ENCODE measurements around the gene MAN2B1.
"Not testable (repeated sequence)": the region's sequence is repeated elsewhere in the genome, so short reads cannot be mapped to it uniquely, and the experiment has no call there.

Gene MAN2B1

GRCh38 chr19:12666265-12667048 is at the start of gene MAN2B1, which contains the start of gene WDR83:
Gene MAN2B1, minus strand, starts transcription at chr19:12666742. Its CDS starts 41 bp downstream, at chr19:12666701.
Gene WDR83, plus strand, starts transcription at chr19:12666807. Its CDS starts 2,984 bp downstream, at chr19:12669791.
- in situ Hi-C loops (cut with MboI; ENCODE audit: low sequenced_read_pairs, unreplicated experiment), result no loop called here
- DNase-seq (ENCODE audit: low spot score), result peak; percentile 95
- no peak for TF ChIP-seq CTCF (IDR thresholded peaks at IDR 0.05; ENCODE audit: borderline replicate concordance, control extremely low read depth, extremely low read depth, insufficient read depth, missing control alignments)

DNA sequence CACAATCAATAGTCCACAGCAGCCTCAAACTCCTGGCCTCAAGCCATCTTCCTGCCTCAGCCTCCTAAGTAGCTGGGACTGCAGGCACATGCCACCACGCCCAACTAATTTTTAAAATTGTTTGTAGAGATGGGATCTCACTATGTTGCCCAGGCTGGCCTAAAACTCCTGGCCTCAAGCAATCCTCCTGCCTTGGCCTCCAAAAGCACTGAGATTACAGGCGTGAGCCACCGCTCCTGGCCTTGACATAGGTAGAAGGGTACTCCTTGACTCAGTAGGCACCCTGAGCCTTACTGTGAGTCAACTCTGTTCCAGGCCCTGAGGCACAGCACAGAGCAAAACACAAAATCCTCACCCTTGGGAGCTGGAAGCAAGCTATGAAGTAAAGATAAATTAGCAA is 49.4 kb upstream of the MAN2B1 start:
- DNase-seq (ENCODE audit: low spot score), result no peak
- in situ Hi-C loops (cut with MboI; ENCODE audit: low sequenced_read_pairs, unreplicated experiment), result no loop called here
- no peak for TF ChIP-seq CTCF (IDR thresholded peaks at IDR 0.05; ENCODE audit: borderline replicate concordance, control extremely low read depth, extremely low read depth, insufficient read depth, missing control alignments)

DNA sequence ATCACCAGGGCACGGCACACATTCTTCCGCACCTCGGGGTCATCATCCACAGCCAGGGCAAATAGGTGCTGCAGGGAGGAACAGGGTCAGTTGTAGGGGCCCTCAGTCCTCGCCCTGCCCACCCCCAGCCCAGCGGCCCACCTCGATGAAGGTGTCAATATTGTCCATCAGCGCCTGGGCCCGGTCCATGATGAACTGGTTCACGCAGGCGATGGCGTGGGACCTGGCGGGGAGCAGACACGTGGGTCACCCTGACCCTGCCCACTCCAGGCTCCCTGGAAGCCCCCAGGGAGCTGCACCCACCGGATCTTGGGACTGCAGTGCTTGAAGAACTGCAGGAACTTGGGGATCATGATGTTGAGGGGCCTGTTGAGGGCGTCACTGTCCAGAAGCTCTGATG is 48.6 kb upstream of the MAN2B1 start:
- in situ Hi-C loops (cut with MboI; ENCODE audit: low sequenced_read_pairs, unreplicated experiment), result no loop called here
- no peak for DNase-seq (ENCODE audit: low spot score)
- TF ChIP-seq CTCF (IDR thresholded peaks at IDR 0.05; ENCODE audit: borderline replicate concordance, control extremely low read depth, extremely low read depth, insufficient read depth, missing control alignments), result no peak

DNA sequence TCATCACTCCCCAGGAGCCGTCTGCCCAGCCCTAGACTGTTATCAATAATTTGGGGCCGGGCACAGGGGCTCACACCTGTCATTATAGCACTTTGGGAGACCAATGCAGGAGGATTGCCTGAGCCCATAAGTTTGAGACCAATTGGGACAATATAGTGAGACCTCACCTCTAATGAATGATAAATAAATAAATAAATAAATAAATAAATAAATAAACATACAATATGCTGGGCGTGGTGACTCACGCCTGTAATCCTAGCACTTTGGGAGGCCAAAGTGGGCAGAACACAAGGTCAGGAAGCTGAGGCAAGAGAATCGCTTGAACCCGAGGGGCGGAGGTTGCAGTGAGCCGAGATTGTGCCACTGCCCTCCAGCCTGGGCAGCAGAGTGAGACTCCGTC is 46.8 kb upstream of the MAN2B1 start:
- in situ Hi-C loops (cut with MboI; ENCODE audit: low sequenced_read_pairs, unreplicated experiment); DNase-seq (ENCODE audit: low spot score): not testable (repeated sequence)

GRCh38 chr19:12712077-12712476 is 45.5 kb upstream of the MAN2B1 start:
- in situ Hi-C loops (cut with MboI; ENCODE audit: low sequenced_read_pairs, unreplicated experiment); DNase-seq (ENCODE audit: low spot score): not testable (repeated sequence)

GRCh38 chr19:12711187-12711586 is 44.6 kb upstream of the MAN2B1 start:
- DNase-seq (ENCODE audit: low spot score), result no peak
- in situ Hi-C loops (cut with MboI; ENCODE audit: low sequenced_read_pairs, unreplicated experiment), result no loop called here
- no peak for TF ChIP-seq CTCF (IDR thresholded peaks at IDR 0.05; ENCODE audit: borderline replicate concordance, control extremely low read depth, extremely low read depth, insufficient read depth, missing control alignments)

DNA sequence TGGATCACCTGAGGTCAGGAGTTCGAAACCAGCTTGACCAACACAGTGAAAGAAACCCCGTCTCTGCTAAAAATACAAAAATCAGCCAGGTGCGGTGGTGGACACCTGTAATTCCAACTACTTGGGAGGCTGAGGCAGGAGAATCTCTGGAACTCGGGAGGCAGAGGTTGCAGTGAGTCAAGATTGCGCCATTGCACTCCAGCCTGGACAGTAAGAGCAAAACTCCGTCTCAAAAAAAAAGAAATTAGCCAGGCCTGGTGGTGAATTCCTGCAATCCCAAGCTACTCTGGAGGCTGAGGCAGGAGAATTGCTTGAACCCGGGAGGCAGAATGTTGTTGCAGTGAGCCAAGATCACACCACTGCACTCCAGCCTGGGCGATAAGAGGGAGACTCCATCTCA is 42.1 kb upstream of the MAN2B1 start:
- in situ Hi-C loops (cut with MboI; ENCODE audit: low sequenced_read_pairs, unreplicated experiment), result no loop called here
- TF ChIP-seq CTCF (IDR thresholded peaks at IDR 0.05; ENCODE audit: borderline replicate concordance, control extremely low read depth, extremely low read depth, insufficient read depth, missing control alignments), result no peak
- DNase-seq (ENCODE audit: low spot score), result no peak

Measured in GM13976 (cell line).